IMR-90 (cell line): ENCODE measurements around the gene BBS5. TPM values are rescaled to one million over a fixed set of nuclear protein-coding genes. Genes with fewer than 3 reads are reported as not detected.
"Not testable (repeated sequence)": the region's sequence is repeated elsewhere in the genome, so short reads cannot be mapped to it uniquely, and the experiment has no call there.

Source experiments
- ATAC-seq: fragments of 200-7000 bp; cut with Tn5 transposase; 2 replicates; pipeline ENCODE4 v1.9.1; 2020; ENCODE audit warnings: low read depth, mild to moderate bottlenecking, moderate library complexity
- BruUV-seq: library from RNA; stranded (reverse); fragments of 400-500 nt; replicated peaks from 2 replicates; lab custom pipeline; 2021; lab: Mats Ljungman, UMichigan
- CTCF ChIA-PET: fragments of 300-600 bp; formaldehyde crosslinking; extraction: SDS; loops from one replicate; lab custom pipeline; 2021; ENCODE audit warnings: antibody characterized with exemption; lab: Yijun Ruan, JAX
- POLR2A ChIA-PET: fragments of 300-600 bp; sonication (Branson Sonifier 250); formaldehyde crosslinking; loops from one replicate; lab custom pipeline; 2022; ENCODE audit warnings: antibody characterized with exemption; ENCODE audit not compliant: unreplicated experiment; lab: Charles Lee
- DNase-seq: peaks from one replicate; pipeline ENCODE4 v3.0.0; 2013
- H2AFZ ChIP-seq: replicated peaks from 2 replicates; pipeline ENCODE3; 2013; ENCODE audit warnings: low read length, mild to moderate bottlenecking; ENCODE audit not compliant: poor library complexity
- H2AK5ac ChIP-seq: 2 replicates; pipeline ENCODE4 v1.6.1; 2013; ENCODE audit warnings: low read depth, low read length, inconsistent platforms
- H2AK9ac ChIP-seq: replicated peaks from 2 replicates; pipeline ENCODE3; 2013; ENCODE audit warnings: mild to moderate bottlenecking, low read depth, low read length, moderate library complexity; ENCODE audit not compliant: poor library complexity
- H2BK120ac ChIP-seq: 2 replicates; pipeline ENCODE4 v1.6.1; 2013; ENCODE audit warnings: low read depth, low read length, inconsistent platforms
- H2BK15ac ChIP-seq: 3 replicates; pipeline ENCODE4 v1.6.1; 2013; ENCODE audit warnings: low read depth, low read length, inconsistent platforms
- H2BK20ac ChIP-seq: 2 replicates; pipeline ENCODE4 v1.6.1; 2013; ENCODE audit warnings: low read depth, mild to moderate bottlenecking, inconsistent platforms, low read length, moderate library complexity
- H2BK5ac ChIP-seq: 2 replicates; pipeline ENCODE4 v1.6.1; 2013; ENCODE audit warnings: mild to moderate bottlenecking, low read depth, low read length, inconsistent platforms; ENCODE audit not compliant: poor library complexity, severe bottlenecking
- H3K14ac ChIP-seq: replicated peaks from 2 replicates; pipeline ENCODE4 v1.6.1; 2013; ENCODE audit warnings: low read depth, low read length, inconsistent platforms
- H3K18ac ChIP-seq: 2 replicates; pipeline ENCODE4 v1.6.1; 2013; ENCODE audit warnings: low read depth, low read length, control low read depth
- H3K23ac ChIP-seq: 2 replicates; pipeline ENCODE4 v1.6.1; 2013; ENCODE audit warnings: low read depth, low read length, inconsistent platforms
- H3K27ac ChIP-seq: 2 replicates; pipeline ENCODE4 v1.5.1; 2013; ENCODE audit warnings: mild to moderate bottlenecking, control low read depth, low read length; ENCODE audit not compliant: insufficient read depth
- H3K27me3 ChIP-seq: 2 replicates; pipeline ENCODE4 v1.6.1; 2013; ENCODE audit warnings: low read length; ENCODE audit not compliant: control insufficient read depth, insufficient read depth
- H3K36me3 ChIP-seq: 2 replicates; pipeline ENCODE4 v1.6.1; 2013; ENCODE audit warnings: low read length, mixed read lengths; ENCODE audit not compliant: control insufficient read depth, insufficient read depth
- H3K4ac ChIP-seq: 2 replicates; pipeline ENCODE4 v1.6.1; 2013; ENCODE audit warnings: low read depth, low read length, inconsistent platforms
- H3K4me1 ChIP-seq: 2 replicates; pipeline ENCODE4 v1.6.1; 2013; ENCODE audit warnings: low read length, mixed read lengths; ENCODE audit not compliant: control insufficient read depth, insufficient read depth
- H3K4me2 ChIP-seq: 2 replicates; pipeline ENCODE4 v1.6.1; 2013; ENCODE audit warnings: low read depth, mild to moderate bottlenecking, control low read depth, low read length, moderate library complexity
- H3K4me3 ChIP-seq: 2 replicates; pipeline ENCODE4 v1.5.1; 2013; ENCODE audit warnings: low read depth, mild to moderate bottlenecking, control low read depth, low read length, moderate library complexity; ENCODE audit not compliant: insufficient read depth
- H3K56ac ChIP-seq: 2 replicates; pipeline ENCODE4 v1.6.1; 2013; ENCODE audit warnings: low read length, inconsistent platforms; ENCODE audit not compliant: insufficient read depth; ENCODE audit errors: extremely low read depth
- H3K79me1 ChIP-seq, 2 experiments: 2 replicates each; pipeline ENCODE4 v1.6.1; 2013; ENCODE audit warnings: low read length in 2 of 2, inconsistent platforms in 1 of 2, low read depth in 1 of 2
- H3K9ac ChIP-seq: 2 replicates; pipeline ENCODE4 v1.6.1; 2013; ENCODE audit warnings: low read depth, low read length, control low read depth
- H3K9me1 ChIP-seq: 2 replicates; pipeline ENCODE4 v1.6.1; 2013; ENCODE audit warnings: low read length, inconsistent platforms; ENCODE audit not compliant: insufficient read depth
- H3K9me3 ChIP-seq: 2 replicates; pipeline ENCODE4 v1.6.1; 2013; ENCODE audit warnings: low read length; ENCODE audit not compliant: control insufficient read depth, insufficient read depth
- H4K20me1 ChIP-seq: 2 replicates; pipeline ENCODE4 v1.6.1; 2013; ENCODE audit warnings: low read length, inconsistent platforms; ENCODE audit not compliant: insufficient read depth
- H4K5ac ChIP-seq: 2 replicates; pipeline ENCODE4 v1.6.1; 2013; ENCODE audit warnings: mild to moderate bottlenecking, low read depth, low read length, control low read depth
- H4K8ac ChIP-seq, 2 experiments: 2 replicates each; pipeline ENCODE4 v1.6.1; 2013; ENCODE audit warnings: low read depth in 2 of 2, low read length in 2 of 2, control low read depth in 1 of 2, inconsistent platforms in 1 of 2
- H4K91ac ChIP-seq: 2 replicates; pipeline ENCODE4 v1.6.1; 2013; ENCODE audit warnings: low read depth, low read length, inconsistent platforms; ENCODE audit not compliant: insufficient read depth
- CEBPB ChIP-seq: IDR thresholded peaks from 2 replicates; pipeline ENCODE4 v1.6.1; 2012; ENCODE audit warnings: low read depth, low read length, improper control_type of control experiment
- MXI1 ChIP-seq: IDR thresholded peaks from 2 replicates; pipeline ENCODE4 v1.6.1; 2012; ENCODE audit warnings: low read depth, mild to moderate bottlenecking, low read length, moderate library complexity, borderline replicate concordance
- NFE2L2 ChIP-seq: fragments of 150-350 bp; IDR thresholded peaks from 2 replicates; pipeline ENCODE4 v1.6.1; 2016; ENCODE audit warnings: low read depth, mild to moderate bottlenecking, low read length
- RAD21 ChIP-seq: IDR thresholded peaks from 2 replicates; pipeline ENCODE4 v1.6.1; 2012; ENCODE audit warnings: low read length, improper control_type of control experiment
- RFX5 ChIP-seq: IDR thresholded peaks from 2 replicates; pipeline ENCODE4 v1.8.0; 2012; ENCODE audit warnings: low read depth, mild to moderate bottlenecking, low read length, moderate library complexity
- SMC3 ChIP-seq: fragments of 150-350 bp; IDR thresholded peaks from 2 replicates; pipeline ENCODE4 v1.6.1; 2016; ENCODE audit warnings: low read depth, mild to moderate bottlenecking, antibody characterized with exemption, low read length, moderate library complexity
- WGBS, 2 experiments: methylation state at CpG; one replicate each; pipeline versions ENCODE4 v1.1.5 to v1.1.7; 2013; ENCODE audit warnings: missing lambda C conversion rate in 2 of 2; ENCODE audit not compliant: insufficient read length in 1 of 2; ENCODE audit errors: extremely low coverage in 2 of 2; 5-methylcytosine and 5-hydroxymethylcytosine counted together
- dilution Hi-C: fragments of 300-500 bp; cut with HindIII; formaldehyde crosslinking; loops from one replicate; pipeline ENCODE4 v1.14.3; 2018; ENCODE audit warnings: low sequenced_read_pairs; ENCODE audit not compliant: unreplicated experiment
- in situ Hi-C: fragments of 300-500 bp; cut with MboI; formaldehyde crosslinking; loops from 3 replicates; pipeline ENCODE4 v1.14.3; 2019; ENCODE audit warnings: low sequenced_read_pairs, inconsistent platforms, mixed read lengths
- intact Hi-C: fragments of 100-400 bp; cut with micrococcal nuclease; formaldehyde crosslinking; loops from 2 replicates; pipeline ENCODE4 v1.10.0; 2022
- polyA plus RNA-seq, 3 experiments: library from polyadenylated mRNA; depleted of rRNA; stranded (reverse); fragments of >200 nt; gene quantifications; 2 replicates each; pipeline ENCODE4 v1.2.3, GENCODE V29; 2012; ENCODE audit warnings: low replicate concordance in 1 of 3
- total RNA-seq: library from RNA; depleted of rRNA; stranded (reverse); fragments of >200 nt; gene quantifications from 2 replicates; pipeline ENCODE4 v1.2.3, GENCODE V29; 2012
- TF ChIP-seq, protein P1 (sequence below): conservative IDR thresholded peaks from 2 replicates; pipeline ENCODE4 v1.5.1; 2012; ENCODE audit warnings: mild to moderate bottlenecking, low read depth, low read length, improper control_type of control experiment

The BBS5 gene
- total and polyA plus RNA-seq, 2 of the 4 experiments (the other 2 are of a cell fraction): 1.4 to 4.1 TPM

DNA sequence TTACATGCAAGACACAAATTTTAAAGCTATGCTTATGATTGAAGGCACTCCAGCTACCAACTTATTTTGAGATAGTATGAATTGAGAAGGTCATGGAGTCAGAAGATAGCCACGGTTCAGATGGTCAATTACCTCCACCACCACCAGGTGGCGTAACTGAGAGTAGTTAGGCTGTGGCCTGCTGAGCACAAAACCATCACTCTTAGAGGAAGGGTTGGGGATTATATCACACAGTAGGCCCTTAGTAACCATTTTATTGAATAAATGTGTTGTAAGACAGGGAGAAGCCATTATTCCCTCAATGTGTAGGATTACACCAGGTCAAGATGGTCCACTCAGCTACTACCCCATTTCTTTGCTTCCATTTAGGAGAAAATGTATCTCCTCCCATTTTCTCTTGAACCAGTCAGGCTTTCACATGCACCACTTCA is 49.0 kb downstream of the BBS5 start:
- no TSS peak for BruUV-seq
- Histone ChIP-seq H3K18ac (no peak overlapping the region), H3K4me1 (no peaks in the 10 kb centered on the region), H2BK120ac (no peak overlapping the region), H3K4ac (no peak overlapping the region), H2AK5ac (no peak overlapping the region), H4K20me1 (no peaks in the 10 kb centered on the region), H3K79me1 (no peaks in the 10 kb centered on the region), H2BK5ac (no peak overlapping the region), H2BK15ac (no peak overlapping the region), H3K14ac (no peak overlapping the region), H2AK9ac (no peak overlapping the region), H3K36me3 (no peaks in the 10 kb centered on the region), H4K5ac (no peak overlapping the region), H3K4me2 (no peak overlapping the region), H4K8ac (no peak overlapping the region), H4K91ac (no peak overlapping the region), H3K56ac (no peak overlapping the region), H3K9me1 (no peaks in the 10 kb centered on the region), H3K9ac (no peak overlapping the region), H3K9me3 (no peaks in the 10 kb centered on the region), H2AFZ (no peak overlapping the region), H3K4me3 (no peak overlapping the region), H3K23ac (no peak overlapping the region), H3K27ac (no peak overlapping the region), H3K27me3 (no peaks in the 10 kb centered on the region), H2BK20ac (no peak overlapping the region)
- intact Hi-C loops (loop anchor here (1.0 to 10.0 kb wide), 5 partner anchors 241 to 513 kb away; no protein-coding TSS in a partner anchor), in situ Hi-C loops (no loop called here), dilution Hi-C loops (no loop called here)
- DNase-seq (peak; percentile 51), ATAC-seq (peak; percentile 93)
- no CpG with 5 or more reads among the region's 2 CpGs for WGBS, 2 experiments
- ChIA-PET POLR2A (no interaction called here), CTCF (interaction anchor here (0.5 kb wide), 1 partner anchor 236 kb away, joined by 3 read pairs; no protein-coding TSS in a partner anchor)
- TF ChIP-seq, protein P1, sequence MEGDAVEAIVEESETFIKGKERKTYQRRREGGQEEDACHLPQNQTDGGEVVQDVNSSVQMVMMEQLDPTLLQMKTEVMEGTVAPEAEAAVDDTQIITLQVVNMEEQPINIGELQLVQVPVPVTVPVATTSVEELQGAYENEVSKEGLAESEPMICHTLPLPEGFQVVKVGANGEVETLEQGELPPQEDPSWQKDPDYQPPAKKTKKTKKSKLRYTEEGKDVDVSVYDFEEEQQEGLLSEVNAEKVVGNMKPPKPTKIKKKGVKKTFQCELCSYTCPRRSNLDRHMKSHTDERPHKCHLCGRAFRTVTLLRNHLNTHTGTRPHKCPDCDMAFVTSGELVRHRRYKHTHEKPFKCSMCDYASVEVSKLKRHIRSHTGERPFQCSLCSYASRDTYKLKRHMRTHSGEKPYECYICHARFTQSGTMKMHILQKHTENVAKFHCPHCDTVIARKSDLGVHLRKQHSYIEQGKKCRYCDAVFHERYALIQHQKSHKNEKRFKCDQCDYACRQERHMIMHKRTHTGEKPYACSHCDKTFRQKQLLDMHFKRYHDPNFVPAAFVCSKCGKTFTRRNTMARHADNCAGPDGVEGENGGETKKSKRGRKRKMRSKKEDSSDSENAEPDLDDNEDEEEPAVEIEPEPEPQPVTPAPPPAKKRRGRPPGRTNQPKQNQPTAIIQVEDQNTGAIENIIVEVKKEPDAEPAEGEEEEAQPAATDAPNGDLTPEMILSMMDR: peak; percentile 70
- TF ChIP-seq RAD21 (peak; percentile 65), SMC3 (peak; percentile 70), NFE2L2 (no peak), CEBPB (no peak), MXI1 (no peak), RFX5 (no peak)

GRCh38 chr2:169539460-169539859 is 60.2 kb downstream of the BBS5 start:
- H4K8ac ChIP-seq, H4K91ac ChIP-seq, H2AK5ac ChIP-seq, H3K9ac ChIP-seq, H3K4me1 ChIP-seq, BruUV-seq, H3K4ac ChIP-seq, POLR2A ChIA-PET, H3K14ac ChIP-seq, H2BK20ac ChIP-seq, H3K36me3 ChIP-seq, H2AK9ac ChIP-seq, H3K18ac ChIP-seq, H2BK5ac ChIP-seq, H3K4me2 ChIP-seq, H4K20me1 ChIP-seq, H4K5ac ChIP-seq, H3K23ac ChIP-seq, H3K9me3 ChIP-seq, dilution Hi-C loops, H3K56ac ChIP-seq, H2AFZ ChIP-seq, ATAC-seq, H2BK120ac ChIP-seq, H3K27ac ChIP-seq, H3K27me3 ChIP-seq, intact Hi-C loops, H3K4me3 ChIP-seq, H3K79me1 ChIP-seq, DNase-seq, H3K9me1 ChIP-seq, H2BK15ac ChIP-seq, in situ Hi-C loops: not testable (repeated sequence)
- CTCF ChIA-PET: interaction anchor here (1.0 kb wide), 1 partner anchor 12 kb away, joined by 3 read pairs; no protein-coding TSS in a partner anchor
- WGBS, 2 experiments: no CpG with 5 or more reads among the region's 2 CpGs
